Epithelial cell of proximal tubule (primary cell): ENCODE data around the gene RAB33B. TPM values are rescaled to one million over a fixed set of nuclear protein-coding genes. Genes with fewer than 3 reads are reported as not detected.
A peak's percentile ranks its signal among the peaks of the same experiment; 100 is the strongest.

ENCODE experiments used
- DNase-seq: peaks from one replicate; pipeline ENCODE4 v3.0.0-alpha.2; 2011; ENCODE audit warnings: low read depth
- H3K4me3 ChIP-seq: 2 replicates; pipeline ENCODE4 v1.5.1; 2011; ENCODE audit warnings: low read depth, mild to moderate bottlenecking, low read length
- CTCF ChIP-seq: conservative IDR thresholded peaks from 2 replicates; pipeline ENCODE4 v1.5.1; 2012; ENCODE audit warnings: low read depth, mild to moderate bottlenecking, low read length
- total RNA-seq: library from RNA; depleted of rRNA; stranded (reverse); fragments of >200 nt; gene quantifications from 2 replicates; pipeline ENCODE4 v1.2.3, GENCODE V29; 2015

RAB33B gene
- total RNA-seq, 1 donor from 2014 or later = 3.9 TPM

- TF ChIP-seq CTCF = no peak
- no peak for DNase-seq
- H3K4me3 ChIP-seq = no peak overlapping the region
Measured at GRCh38 chr4:139503622-139504166, 49.8 kb downstream of the RAB33B start.

GRCh38 chr4:139506774-139507173 lies 52.9 kb downstream of the RAB33B start:
- H3K4me3 ChIP-seq = no peak overlapping the region
- no peak for DNase-seq
- TF ChIP-seq CTCF = no peak

- no peak for TF ChIP-seq CTCF
- H3K4me3 ChIP-seq = no peak overlapping the region
- no peak for DNase-seq
Measured at GRCh38 chr4:139508581-139509237, 54.8 kb downstream of the RAB33B start.

GRCh38 chr4:139509727-139510410 lies 55.9 kb downstream of the RAB33B start:
- DNase-seq = no peak
- no peak overlapping the region for H3K4me3 ChIP-seq
- peak; percentile 68 for TF ChIP-seq CTCF

GRCh38 chr4:139511320-139511719 lies 57.4 kb downstream of the RAB33B start:
- no peak overlapping the region for H3K4me3 ChIP-seq
- no peak for TF ChIP-seq CTCF
- no peak for DNase-seq

GRCh38 chr4:139514382-139515059 lies 60.6 kb downstream of the RAB33B start:
- no peak for DNase-seq
- no peak overlapping the region for H3K4me3 ChIP-seq
- TF ChIP-seq CTCF = no peak
